ENCODE results near the gene GOLGA8T.
"Not testable (repeated sequence)": the region's sequence is repeated elsewhere in the genome, so short reads cannot be mapped to it uniquely, and the experiment has no call there.

DNA sequence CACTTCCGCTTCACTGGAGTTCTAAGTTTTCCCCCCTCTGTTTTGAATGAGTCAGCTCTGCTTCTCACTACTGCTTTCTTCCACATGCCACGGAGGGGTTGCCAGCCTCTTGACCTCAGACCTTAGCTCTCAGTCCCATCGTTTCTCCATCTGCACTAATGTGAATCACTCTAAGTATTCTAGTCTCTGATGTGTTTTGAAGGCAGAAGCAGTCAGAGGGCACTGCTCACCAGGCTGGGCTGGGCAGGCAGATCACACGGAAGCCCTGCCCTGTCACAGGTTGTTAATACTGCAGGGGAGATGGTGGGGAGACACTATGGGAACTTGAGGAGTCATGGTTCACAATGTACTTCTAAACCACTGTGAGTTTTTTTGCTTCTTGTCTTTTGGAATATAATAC lies 24.3 kb upstream of the GOLGA8T start:
- TF ChIP-seq CTCF, POLR2A (IDR thresholded peaks at IDR 0.05): not testable (repeated sequence)

Measured in prostate gland (tissue), 2 donors.